RWPE1 (cell line): ENCODE results near the gene PLPP3.

Source experiments
- CTCF ChIA-PET: fragments of 350-600 bp; sonication (Branson Sonifier 250); formaldehyde crosslinking; extraction: SDS; loops from one replicate; lab custom pipeline; 2021; lab: Yijun Ruan, JAX
- POLR2A ChIA-PET: fragments of 400-600 bp; formaldehyde crosslinking; extraction: SDS; loops from one replicate; lab custom pipeline; 2020; ENCODE audit warnings: antibody characterized with exemption; ENCODE audit not compliant: low non-redundant PET; lab: Yijun Ruan, JAX
- DNase-seq: peaks from one replicate; pipeline ENCODE4 v3.0.0; 2012; ENCODE audit warnings: low spot score
- H3K27ac ChIP-seq: fragments of 450-650 bp; 2 replicates; pipeline ENCODE4 v1.5.1; 2017
- TF ChIP-seq, protein P1 (sequence below): fragments of 450-650 bp; conservative IDR thresholded peaks from 2 replicates; pipeline ENCODE4 v1.5.1; 2017; ENCODE audit warnings: low read depth, mild to moderate bottlenecking

Gene PLPP3

DNA sequence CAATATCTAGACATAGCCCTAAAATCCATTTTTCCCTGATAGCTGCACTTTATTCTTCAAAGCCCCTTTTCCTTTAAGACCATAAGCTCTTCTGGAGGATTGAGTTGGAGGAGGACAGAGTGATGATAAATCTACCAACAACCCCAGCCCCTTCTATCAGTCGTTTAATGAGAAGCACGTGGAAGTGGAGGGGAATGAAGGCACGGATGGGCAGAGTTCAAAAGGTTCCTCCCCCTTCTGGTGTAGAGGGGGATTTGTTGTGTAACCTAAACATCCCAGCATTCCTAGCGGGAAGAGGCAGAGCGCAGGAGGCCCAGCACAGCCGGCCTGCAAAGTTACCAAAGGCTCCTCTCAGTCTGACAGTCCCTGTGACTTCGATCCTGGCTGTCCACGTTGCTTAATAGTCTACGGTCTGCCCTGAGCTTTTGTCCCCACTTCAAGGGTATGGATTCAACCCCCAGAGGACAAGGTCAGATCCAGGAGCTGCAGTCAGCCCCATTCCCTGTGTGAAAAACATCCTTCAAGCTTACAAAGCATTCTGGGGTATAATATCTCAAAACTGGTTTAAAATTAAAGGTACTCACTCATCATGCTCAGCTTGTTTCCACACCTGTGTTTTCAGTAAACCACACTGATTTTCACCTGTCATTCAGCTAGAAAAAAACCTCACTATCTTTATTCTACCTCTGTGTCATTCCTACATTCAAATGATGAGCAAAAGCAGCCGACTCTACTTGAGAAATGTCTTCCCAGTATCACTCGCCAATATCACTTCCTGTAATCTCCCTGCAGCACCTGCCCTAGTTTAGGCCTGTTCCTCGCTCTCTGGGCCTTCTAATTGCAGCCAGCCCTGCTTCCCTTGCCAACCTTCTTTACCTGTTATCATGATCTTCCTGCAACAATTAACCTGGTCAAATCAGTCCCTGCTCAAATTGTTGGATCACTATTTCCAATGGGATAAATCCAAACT lies 117.9 kb downstream of the PLPP3 start:
- ChIA-PET POLR2A (no interaction called here), CTCF (interaction anchor here (0.5 to 0.7 kb wide), 2 partner anchors 16 to 593 kb away, joined by 3 to 5 read pairs; no protein-coding TSS in a partner anchor)
- no peak for DNase-seq
- H3K27ac ChIP-seq = no peak overlapping the region
- TF ChIP-seq, protein P1, sequence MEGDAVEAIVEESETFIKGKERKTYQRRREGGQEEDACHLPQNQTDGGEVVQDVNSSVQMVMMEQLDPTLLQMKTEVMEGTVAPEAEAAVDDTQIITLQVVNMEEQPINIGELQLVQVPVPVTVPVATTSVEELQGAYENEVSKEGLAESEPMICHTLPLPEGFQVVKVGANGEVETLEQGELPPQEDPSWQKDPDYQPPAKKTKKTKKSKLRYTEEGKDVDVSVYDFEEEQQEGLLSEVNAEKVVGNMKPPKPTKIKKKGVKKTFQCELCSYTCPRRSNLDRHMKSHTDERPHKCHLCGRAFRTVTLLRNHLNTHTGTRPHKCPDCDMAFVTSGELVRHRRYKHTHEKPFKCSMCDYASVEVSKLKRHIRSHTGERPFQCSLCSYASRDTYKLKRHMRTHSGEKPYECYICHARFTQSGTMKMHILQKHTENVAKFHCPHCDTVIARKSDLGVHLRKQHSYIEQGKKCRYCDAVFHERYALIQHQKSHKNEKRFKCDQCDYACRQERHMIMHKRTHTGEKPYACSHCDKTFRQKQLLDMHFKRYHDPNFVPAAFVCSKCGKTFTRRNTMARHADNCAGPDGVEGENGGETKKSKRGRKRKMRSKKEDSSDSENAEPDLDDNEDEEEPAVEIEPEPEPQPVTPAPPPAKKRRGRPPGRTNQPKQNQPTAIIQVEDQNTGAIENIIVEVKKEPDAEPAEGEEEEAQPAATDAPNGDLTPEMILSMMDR = no peak

DNA sequence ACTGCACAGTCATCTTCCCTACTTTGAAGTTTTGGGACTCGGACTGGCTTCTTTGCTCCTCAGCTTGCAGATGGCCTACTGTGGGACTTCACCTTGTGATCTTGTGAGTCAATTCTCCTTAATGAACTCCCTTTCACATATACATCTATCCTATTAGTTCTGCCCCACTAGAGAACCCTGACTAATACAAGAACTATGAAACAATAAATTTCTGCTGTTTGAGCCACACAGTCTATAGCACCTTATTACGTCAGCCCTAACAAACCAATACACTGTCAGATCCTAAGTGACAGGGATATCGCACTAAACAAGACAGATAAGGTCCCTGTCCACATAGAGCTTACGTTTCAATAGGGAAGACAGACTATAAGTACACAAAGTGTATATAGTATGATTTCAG lies 120.1 kb downstream of the PLPP3 start:
- POLR2A ChIA-PET = no interaction called here
- no peak for DNase-seq
- CTCF ChIA-PET = no interaction called here
- TF ChIP-seq, protein P1 = no peak
- H3K27ac ChIP-seq = no peak overlapping the region

DNA sequence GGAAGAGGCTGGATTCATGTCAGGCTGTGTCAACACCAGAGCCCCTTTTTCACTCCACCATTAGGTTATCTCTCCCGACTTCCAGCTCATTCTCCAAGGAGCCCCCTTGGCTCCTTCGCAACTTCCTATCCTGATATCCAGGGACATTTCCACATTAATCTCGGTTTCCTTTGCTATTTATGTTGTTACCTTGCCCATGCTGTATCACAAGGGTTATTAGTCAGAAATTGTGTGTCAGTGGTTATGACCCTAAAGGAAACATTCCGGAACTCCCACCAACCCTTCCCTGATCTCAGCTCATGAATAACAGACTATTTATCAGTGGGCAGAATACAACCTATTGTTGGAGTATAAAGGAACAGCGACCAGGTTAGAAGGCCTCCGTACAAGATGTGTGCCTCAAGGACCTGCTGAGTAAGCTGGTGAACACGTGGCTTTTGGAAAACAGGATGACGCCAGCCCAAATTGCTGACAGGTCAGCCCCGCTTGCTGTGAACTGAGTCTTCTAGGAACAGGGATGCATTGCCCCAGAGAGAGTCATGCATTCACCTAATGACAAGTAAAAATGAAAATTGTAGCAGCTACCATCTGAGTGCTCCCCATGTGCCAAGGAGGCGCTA lies 121.5 kb downstream of the PLPP3 start:
- ChIA-PET POLR2A (no interaction called here), CTCF (no interaction called here)
- no peak for DNase-seq
- H3K27ac ChIP-seq = no peak overlapping the region
- TF ChIP-seq, protein P1 = no peak

DNA sequence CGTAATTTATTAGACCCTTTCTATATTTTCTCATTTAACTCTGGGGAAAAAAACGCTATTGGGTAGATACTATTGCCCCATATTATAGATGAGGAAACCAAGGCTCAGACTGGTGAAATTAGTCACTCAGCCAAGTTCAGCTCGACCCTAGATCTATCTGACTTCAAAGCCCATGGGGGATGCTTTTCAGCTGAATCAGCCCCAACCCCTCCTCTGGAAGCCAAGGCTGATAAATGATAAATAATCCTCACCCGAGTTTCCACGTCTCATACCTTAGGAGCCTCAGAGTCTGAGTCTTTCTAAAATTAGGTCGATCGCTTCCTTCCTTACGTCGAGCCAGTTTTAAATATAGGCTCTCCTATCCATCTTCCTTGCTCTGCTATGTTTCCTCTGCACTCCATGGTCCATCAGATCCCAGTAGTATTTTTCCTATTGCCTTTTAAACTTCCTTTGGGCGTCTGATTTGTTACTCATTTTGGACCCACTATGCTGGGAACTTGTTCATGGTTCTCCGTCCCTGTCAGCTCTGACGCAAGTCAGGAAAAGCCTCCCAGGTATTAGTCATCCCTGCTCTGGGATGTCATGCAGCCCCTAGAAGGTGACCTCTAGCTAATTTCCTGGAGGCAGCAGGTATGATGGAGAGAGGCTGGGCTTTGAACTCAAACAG lies 122.8 kb downstream of the PLPP3 start:
- ChIA-PET CTCF (no interaction called here), POLR2A (interaction anchor here (0.6 kb wide), 1 partner anchor 226 kb away, joined by 5 read pairs; no protein-coding TSS in a partner anchor)
- peak; percentile 74 for DNase-seq
- H3K27ac ChIP-seq = no peak overlapping the region
- TF ChIP-seq, protein P1 = no peak

DNA sequence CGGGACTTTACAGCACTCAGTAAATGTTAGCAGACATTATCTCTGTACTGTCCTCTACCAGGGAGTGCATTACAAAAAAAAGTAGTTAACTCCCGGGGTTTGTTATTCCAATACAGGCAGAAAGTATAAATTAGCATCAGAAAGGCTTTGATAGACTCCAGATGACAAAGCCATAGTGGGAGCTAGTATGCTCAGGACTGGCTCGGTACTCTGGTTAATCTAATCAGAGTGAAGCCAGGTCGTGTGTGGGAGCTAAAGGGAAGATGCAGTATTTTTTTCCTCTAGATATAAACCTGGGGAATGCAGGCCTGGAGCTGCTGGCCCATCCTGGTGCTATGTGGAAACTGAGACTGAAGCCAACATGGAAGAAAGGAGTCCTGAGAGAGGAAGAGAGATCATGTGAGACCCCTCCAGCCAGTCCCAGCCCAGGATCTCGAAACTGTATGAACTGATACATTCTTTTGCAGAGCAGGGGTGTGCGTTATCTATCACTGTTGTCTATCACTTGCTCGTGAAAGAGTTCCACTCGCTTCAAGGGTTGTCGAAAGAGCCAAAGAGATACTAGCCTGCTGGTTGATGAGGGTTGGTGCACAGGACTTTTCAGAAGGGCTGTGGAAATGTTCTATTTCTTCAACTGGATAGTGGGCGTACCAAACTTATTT lies 125.8 kb downstream of the PLPP3 start:
- ChIA-PET CTCF (no interaction called here), POLR2A (no interaction called here)
- no peak overlapping the region for H3K27ac ChIP-seq
- TF ChIP-seq, protein P1 = no peak
- no peak for DNase-seq

DNA sequence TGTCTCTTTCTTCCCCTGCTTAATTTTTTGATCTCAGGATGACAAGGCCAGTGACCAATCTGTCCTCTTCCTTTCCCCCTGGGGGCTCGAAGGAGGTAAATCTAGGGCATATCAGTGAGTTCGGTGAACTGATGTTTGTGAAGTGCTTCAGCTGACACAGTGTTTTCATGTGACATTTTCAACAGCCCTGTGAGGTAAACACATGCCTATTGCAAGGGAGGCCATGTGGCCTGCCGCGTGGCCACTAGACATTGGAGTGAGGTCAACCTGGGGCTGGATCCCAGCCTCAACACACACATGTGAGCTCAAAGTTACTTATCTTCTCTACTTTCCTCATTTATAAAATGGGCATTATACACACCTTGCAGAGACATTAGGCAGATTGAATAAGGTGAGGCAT lies 126.3 kb downstream of the PLPP3 start:
- ChIA-PET CTCF (no interaction called here), POLR2A (no interaction called here)
- TF ChIP-seq, protein P1 = no peak
- H3K27ac ChIP-seq = no peak overlapping the region
- DNase-seq = no peak
